ENCODE results near the gene TMEM209.
"Not testable (repeated sequence)": the region's sequence is repeated elsewhere in the genome, so short reads cannot be mapped to it uniquely, and the experiment has no call there.

TMEM209 gene

GRCh38 chr7:130205084-130205947, at the start of gene TMEM209:
TMEM209 (minus strand) TSS chr7:130205406; CDS start chr7:130205375, 31 bp downstream.
- DNase-seq, result peak; percentile 96
- peaks cover 33% of the 10 kb centered on the region for H3K36me3 Mint-ChIP-seq (ENCODE audit: low read depth)
- H3K4me1 Mint-ChIP-seq, result peaks cover 49% of the 10 kb centered on the region
- H3K4me3 Mint-ChIP-seq, result peak within 1 kb of the TSS; percentile 95
- no peaks in the 10 kb centered on the region for H3K27me3 Mint-ChIP-seq (ENCODE audit: low read depth, poor library complexity)
- H3K9me3 Mint-ChIP-seq, result no peaks in the 10 kb centered on the region
- no peak for TF ChIP-seq CTCF (IDR thresholded peaks at IDR 0.05)
- peak within 1 kb of the TSS; percentile 99 for H3K27ac Mint-ChIP-seq

DNA sequence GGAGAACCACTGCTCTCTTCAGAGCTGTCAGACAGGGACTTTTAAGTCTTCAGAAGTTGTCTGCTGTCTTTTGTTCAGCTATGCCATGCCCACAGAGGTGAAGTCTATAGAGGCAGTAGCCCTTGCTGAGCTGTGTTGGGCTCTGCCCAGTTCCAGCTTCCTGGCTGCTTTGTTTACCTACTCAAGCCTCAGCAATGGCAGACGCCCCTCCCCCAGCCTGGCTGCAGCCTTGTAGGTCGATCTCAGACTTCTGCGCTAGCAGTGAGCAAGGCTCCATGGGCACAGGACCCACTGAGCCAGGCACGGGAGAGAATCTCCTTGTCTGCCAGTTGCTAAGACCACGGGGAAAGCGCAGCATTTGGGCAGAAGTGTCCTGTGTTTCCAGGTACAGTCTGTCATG, 49.3 kb upstream of the TMEM209 start:
- Mint-ChIP-seq H3K36me3 (ENCODE audit: low read depth) (peaks cover 68% of the 10 kb centered on the region), H3K27me3 (ENCODE audit: low read depth, poor library complexity) (peaks cover 9% of the 10 kb centered on the region), H3K4me3 (no peak overlapping the region), H3K27ac (no peak overlapping the region), H3K4me1 (peaks cover 12% of the 10 kb centered on the region), H3K9me3 (peaks cover 93% of the 10 kb centered on the region)
- TF ChIP-seq CTCF (IDR thresholded peaks at IDR 0.05), result no peak
- no peak for DNase-seq

- peaks cover 63% of the 10 kb centered on the region for H3K36me3 Mint-ChIP-seq (ENCODE audit: low read depth)
- not testable (repeated sequence) for H3K4me3 Mint-ChIP-seq; H3K27ac Mint-ChIP-seq; DNase-seq; H3K27me3 Mint-ChIP-seq (ENCODE audit: low read depth, poor library complexity); H3K4me1 Mint-ChIP-seq
- H3K9me3 Mint-ChIP-seq, result peaks cover 85% of the 10 kb centered on the region
These were observed 44.4 kb upstream of the TMEM209 start for GRCh38 chr7:130249626-130250025.

DNA sequence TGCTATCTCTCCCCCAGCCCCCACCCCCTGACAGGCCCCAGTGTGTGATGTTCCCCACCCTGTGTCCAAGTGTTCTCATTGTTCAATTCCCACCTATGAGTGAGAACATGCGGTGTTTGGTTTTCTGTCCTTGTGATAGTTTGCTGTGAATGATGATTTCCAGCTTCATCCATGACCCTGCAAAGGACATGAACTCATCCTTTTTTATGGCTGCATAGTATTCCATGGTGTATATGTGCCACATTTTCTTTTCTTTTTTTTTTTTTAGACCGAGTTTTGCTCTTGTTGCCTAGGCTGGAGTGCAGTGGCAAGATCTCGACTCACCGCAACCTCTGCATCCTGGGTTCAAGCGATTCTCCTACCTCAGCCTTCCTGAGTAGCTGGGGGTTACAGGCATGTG, 43.6 kb upstream of the TMEM209 start:
- peaks cover 89% of the 10 kb centered on the region for H3K9me3 Mint-ChIP-seq
- peaks cover 59% of the 10 kb centered on the region for H3K36me3 Mint-ChIP-seq (ENCODE audit: low read depth)
- not testable (repeated sequence) for DNase-seq; H3K4me3 Mint-ChIP-seq; H3K27ac Mint-ChIP-seq; H3K4me1 Mint-ChIP-seq; H3K27me3 Mint-ChIP-seq (ENCODE audit: low read depth, poor library complexity)

- peaks cover 71% of the 10 kb centered on the region for H3K9me3 Mint-ChIP-seq
These were observed 41.3 kb upstream of the TMEM209 start for GRCh38 chr7:130246491-130246890.

GRCh38 chr7:130243486-130243885, 38.3 kb upstream of the TMEM209 start:
- DNase-seq; H3K4me3 Mint-ChIP-seq; H3K27me3 Mint-ChIP-seq (ENCODE audit: low read depth, poor library complexity): not testable (repeated sequence)
- Mint-ChIP-seq H3K9me3 (peaks cover 43% of the 10 kb centered on the region), H3K36me3 (ENCODE audit: low read depth) (peaks cover 27% of the 10 kb centered on the region), H3K4me1 (peaks cover 17% of the 10 kb centered on the region), H3K27ac (peak overlapping the region; percentile 75)

More at GRCh38 chr7:130246491-130246890, 41.3 kb upstream of the TMEM209 start:
- not testable (repeated sequence) for DNase-seq; H3K4me3 Mint-ChIP-seq; H3K27ac Mint-ChIP-seq; H3K27me3 Mint-ChIP-seq (ENCODE audit: low read depth, poor library complexity)
- H3K36me3 Mint-ChIP-seq (ENCODE audit: low read depth), result peaks cover 38% of the 10 kb centered on the region
- peaks cover 17% of the 10 kb centered on the region for H3K4me1 Mint-ChIP-seq

- DNase-seq, result peak; percentile 57
- peaks cover 17% of the 10 kb centered on the region for H3K4me1 Mint-ChIP-seq
- no peak overlapping the region for H3K4me3 Mint-ChIP-seq
- TF ChIP-seq CTCF (IDR thresholded peaks at IDR 0.05), result peak; percentile 73
- no peak overlapping the region for H3K27ac Mint-ChIP-seq
- no peaks in the 10 kb centered on the region for H3K27me3 Mint-ChIP-seq (ENCODE audit: low read depth, poor library complexity)
- H3K9me3 Mint-ChIP-seq, result peaks cover 42% of the 10 kb centered on the region
- H3K36me3 Mint-ChIP-seq (ENCODE audit: low read depth), result peaks cover 27% of the 10 kb centered on the region
These were observed 37.2 kb upstream of the TMEM209 start for GRCh38 chr7:130242198-130243014.

Data from nephron progenitor cell (in vitro differentiated cells).